Spleen (tissue), 11 donors: Measurements from ENCODE around the gene CNIH2. TPM values are rescaled to one million over a fixed set of nuclear protein-coding genes. Genes with fewer than 3 reads are reported as not detected.
A peak's percentile ranks its signal among the peaks of the same experiment; 100 is the strongest.

ENCODE experiments used
- DNase-seq: peaks from one replicate; pipeline ENCODE4 v3.0.0-alpha.2; 2020
- H3K27ac ChIP-seq, 8 donors: fragments of 200-600 bp; sonication (generic) in 7 of 8; 1 replicate in 4 of 8; 2 replicates in 4 of 8; pipeline versions ENCODE4 v1.5.0 to v1.8.0; 2016 to 2021; ENCODE audit warnings: inconsistent platforms in 4 of 8, mild to moderate bottlenecking in 4 of 8, moderate library complexity in 1 of 8
- H3K27me3 ChIP-seq, 7 donors: fragments of 200-600 bp; sonication (generic) in 6 of 7; replicated peaks in 1 of 7; 1 replicate in 4 of 7; 2 replicates in 3 of 7; pipeline versions ENCODE4 v1.5.0 to v1.8.0; 2016 to 2021; ENCODE audit warnings: inconsistent platforms in 3 of 7, mild to moderate bottlenecking in 1 of 7
- H3K36me3 ChIP-seq, 6 donors: fragments of 200-600 bp; sonication (generic) in 5 of 6; 1 replicate in 4 of 6; 2 replicates in 2 of 6; pipeline versions ENCODE4 v1.5.0 to v1.8.0; 2016 to 2021; ENCODE audit warnings: inconsistent platforms in 2 of 6
- H3K4me1 ChIP-seq, 6 donors: fragments of 200-600 bp; sonication (generic) in 5 of 6; 1 replicate in 3 of 6; 2 replicates in 3 of 6; pipeline versions ENCODE4 v1.5.0 to v1.8.0; 2016 to 2021; ENCODE audit warnings: inconsistent platforms in 3 of 6
- H3K4me3 ChIP-seq, 8 donors: fragments of 200-600 bp; sonication (generic) in 7 of 8; 1 replicate in 4 of 8; 2 replicates in 4 of 8; pipeline versions ENCODE4 v1.5.0 to v1.8.0; 2016 to 2021; ENCODE audit warnings: inconsistent platforms in 4 of 8, mild to moderate bottlenecking in 4 of 8, moderate library complexity in 2 of 8
- H3K9me3 ChIP-seq, 8 donors: fragments of 200-600 bp; sonication (generic) in 7 of 8; 1 replicate in 4 of 8; 2 replicates in 4 of 8; pipeline versions ENCODE4 v1.5.0 to v1.8.0; 2016 to 2021; ENCODE audit warnings: inconsistent platforms in 4 of 8
- CTCF ChIP-seq, 11 experiments: fragments of 200-600 bp in 7 of 11; fragments of 450-650 bp in 4 of 11; sonication (generic) in 4 of 11; IDR thresholded peaks in 8 of 11; conservative IDR thresholded peaks in 3 of 11; 1 replicate in 7 of 11; 2 replicates in 4 of 11; pipeline versions ENCODE4 v1.4.0 to v1.8.0; 2016 to 2021; ENCODE audit warnings: antibody characterized with exemption in 11 of 11, inconsistent platforms in 4 of 11, mild to moderate bottlenecking in 1 of 11
- POLR2A ChIP-seq, 3 donors: fragments of 450-650 bp; IDR thresholded peaks; one replicate each; pipeline ENCODE4 v1.5.1; 2017; ENCODE audit warnings: antibody characterized with exemption in 3 of 3, mild to moderate bottlenecking in 1 of 3
- POLR2AphosphoS5 ChIP-seq, 3 donors: sonication (generic); formaldehyde crosslinking; IDR thresholded peaks; one replicate each; pipeline ENCODE4 v1.5.1; 2017; ENCODE audit warnings: antibody characterized with exemption in 3 of 3
- WGBS, 5 donors: extraction: QIAGEN DNeasy Blood & Tissue Kit in 3 of 5; methylation state at CpG; one replicate each; pipeline versions ENCODE4 v1.1.5 to v1.1.7; 2013 to 2018; 5-methylcytosine and 5-hydroxymethylcytosine counted together
- intact Hi-C: fragments of 100-400 bp; cut with DNase I; formaldehyde crosslinking; loops from one replicate; pipeline ENCODE4 v1.15.0; 2023; ENCODE audit warnings: low total_unique reads
- polyA plus RNA-seq, 3 donors: library from polyadenylated mRNA; stranded (reverse); fragments of 200-250 nt; gene quantifications; one replicate each; pipeline ENCODE4 v1.2.1, GENCODE V29; 2013
- total RNA-seq, 7 donors: library from RNA; depleted of rRNA in 3 of 7; stranded (reverse); fragments of >200 nt in 3 of 7; fragmentation: NEBNext Ultra II Directional in 4 of 7; extraction: Animal tissue kit (Norgen Biotek cat#: 25700) in 4 of 7; gene quantifications; one replicate each; pipeline versions ENCODE4 v1.1.0 to v1.2.1, GENCODE V29; 2016 to 2021
- donor health status: healthy with polysubstance abuse.
- donor health status: DM: no; HTN: no; CAD: no; lungs with moderate emphysema.
- donor health status: DM: no; HTN: no; CAD: no.
- donor health status: Bipolar disorder and iron deficiency.
- donor health status: healthy.
- donor health status: DM: no; HTN: no; CAD: no.
- donor health status: DM: yes; HTN: yes; CAD: no.

CNIH2 gene
- total and polyA plus RNA-seq, 10 donors: 0.20 to 1.9 (median 0.77) TPM; not detected in 2

- DNase-seq: peak; percentile 80
- 75 to 87% (median 82%) methylated on average over 12 of the region's 12 CpGs for WGBS, 5 donors
- no peak overlapping the region for H3K4me3 ChIP-seq
- intact Hi-C loops: no loop called here
- TF ChIP-seq POLR2AphosphoS5 (IDR thresholded peaks at IDR 0.05): no peak
- peak in 4 of 11 experiments; percentile 7 to 31 (median 15) for TF ChIP-seq CTCF (IDR thresholded peaks at IDR 0.05 in 8 of 11, conservative IDR thresholded peaks at IDR 0.05 in 3 of 11)
- H3K27ac ChIP-seq: no peak overlapping the region
- peaks cover 9 to 35% (median 26%) of the 10 kb centered on the region in 6 donors for H3K4me1 ChIP-seq
- no peaks in the 10 kb centered on the region for H3K27me3 ChIP-seq
- peaks cover 0 to 67% (median 20%) of the 10 kb centered on the region in 6 donors for H3K36me3 ChIP-seq
- H3K9me3 ChIP-seq: no peaks in the 10 kb centered on the region
Observed at GRCh38 chr11:66264914-66265313, 13.1 kb upstream of the CNIH2 start.

GRCh38 chr11:66265531-66266377 is 12.2 kb upstream of the CNIH2 start:
- 94 to 98% (median 97%) methylated on average over 10 to 26 of the region's 26 CpGs for WGBS, 5 donors

GRCh38 chr11:66266378-66267038 is 11.5 kb upstream of the CNIH2 start:
- Histone ChIP-seq H3K27me3 (no peaks in the 10 kb centered on the region), H3K27ac (peak overlapping the region in 6 of 8 donors; percentile 96 to 99 (median 98)), H3K36me3 (peaks cover 0 to 64% (median 23%) of the 10 kb centered on the region in 6 donors), H3K9me3 (no peaks in the 10 kb centered on the region), H3K4me1 (peaks cover 17 to 49% (median 41%) of the 10 kb centered on the region in 6 donors), H3K4me3 (peak overlapping the region in 6 of 8 donors; percentile 83 to 99 (median 91))
- DNase-seq: peak; percentile 87
- intact Hi-C loops: no loop called here
- TF ChIP-seq CTCF (IDR thresholded peaks at IDR 0.05 in 8 of 11, conservative IDR thresholded peaks at IDR 0.05 in 3 of 11): no peak
- no peak for TF ChIP-seq POLR2AphosphoS5 (IDR thresholded peaks at IDR 0.05)
- TF ChIP-seq POLR2A (IDR thresholded peaks at IDR 0.05): no peak
- 86 to 92% (median 89%) methylated on average over 19 to 20 of the region's 20 CpGs for WGBS, 5 donors

More at GRCh38 chr11:66265531-66266377, 12.2 kb upstream of the CNIH2 start:
- Histone ChIP-seq H3K36me3 (peaks cover 0 to 64% (median 23%) of the 10 kb centered on the region in 6 donors), H3K27me3 (no peaks in the 10 kb centered on the region), H3K4me1 (peaks cover 17 to 41% (median 34%) of the 10 kb centered on the region in 6 donors), H3K9me3 (no peaks in the 10 kb centered on the region), H3K27ac (no peak overlapping the region), H3K4me3 (no peak overlapping the region)
- peak; percentile 80 for DNase-seq
- no peak for TF ChIP-seq CTCF (IDR thresholded peaks at IDR 0.05 in 8 of 11, conservative IDR thresholded peaks at IDR 0.05 in 3 of 11)
- no peak for TF ChIP-seq POLR2A (IDR thresholded peaks at IDR 0.05)
- TF ChIP-seq POLR2AphosphoS5 (IDR thresholded peaks at IDR 0.05): no peak
- intact Hi-C loops: no loop called here

GRCh38 chr11:66267039-66267378 is 11.0 kb upstream of the CNIH2 start:
- DNase-seq: no peak
- intact Hi-C loops: no loop called here
- Histone ChIP-seq H3K4me3 (peak overlapping the region; percentile 82 to 99 (median 90)), H3K27me3 (no peaks in the 10 kb centered on the region), H3K4me1 (peaks cover 17 to 54% (median 45%) of the 10 kb centered on the region in 6 donors), H3K27ac (peak overlapping the region; percentile 94 to 99 (median 96)), H3K36me3 (peaks cover 0 to 64% (median 24%) of the 10 kb centered on the region in 6 donors), H3K9me3 (no peaks in the 10 kb centered on the region)
- TF ChIP-seq POLR2AphosphoS5 (IDR thresholded peaks at IDR 0.05) (no peak), POLR2A (IDR thresholded peaks at IDR 0.05) (no peak), CTCF (IDR thresholded peaks at IDR 0.05 in 8 of 11, conservative IDR thresholded peaks at IDR 0.05 in 3 of 11) (no peak)
- WGBS, 5 donors: 19 to 36% (median 29%) methylated on average over 13 of the region's 13 CpGs
